Vagina (tissue), 2 donors: ENCODE measurements around the gene ADK.

ENCODE experiments used
- CTCF ChIP-seq, 3 experiments: fragments of 450-650 bp in 2 of 3; fragments of 200-600 bp in 1 of 3; sonication (generic) in 1 of 3; IDR thresholded peaks; one replicate each; pipeline ENCODE4 v1.5.1; 2017 to 2019; ENCODE audit warnings: antibody characterized with exemption in 3 of 3, mild to moderate bottlenecking in 2 of 3, moderate library complexity in 2 of 3
- POLR2A ChIP-seq, 2 donors: fragments of 450-650 bp; IDR thresholded peaks; one replicate each; pipeline ENCODE4 v1.6.1; 2017; ENCODE audit warnings: antibody characterized with exemption in 2 of 2, mild to moderate bottlenecking in 2 of 2, moderate library complexity in 2 of 2
- POLR2AphosphoS5 ChIP-seq, 2 donors: sonication (generic); formaldehyde crosslinking; IDR thresholded peaks; one replicate each; pipeline ENCODE4 v1.9.0; 2017; ENCODE audit warnings: antibody characterized with exemption in 2 of 2, mild to moderate bottlenecking in 2 of 2, low read depth in 1 of 2; ENCODE audit not compliant: insufficient read depth in 1 of 2

- TF ChIP-seq CTCF (IDR thresholded peaks at IDR 0.05), result no peak
- TF ChIP-seq POLR2A (IDR thresholded peaks at IDR 0.05), result no peak
- no peak for TF ChIP-seq POLR2AphosphoS5 (IDR thresholded peaks at IDR 0.05; ENCODE audit: insufficient read depth in 1 of 2, low read depth in 1 of 2)
These were observed 11.0 kb upstream of the ADK start for GRCh38 chr10:74139981-74140380.
